Endometrium (tissue), 2 donors: ENCODE measurements around the gene NHSL2.

Experiments
- FAIRE-seq: peaks from 2 replicates; lab custom pipeline; 2012; peaks lifted over from hg19 to GRCh38; lab: Jason Lieb, UNC
- donor health status: control.
- donor health status: control.

The NHSL2 gene

DNA sequence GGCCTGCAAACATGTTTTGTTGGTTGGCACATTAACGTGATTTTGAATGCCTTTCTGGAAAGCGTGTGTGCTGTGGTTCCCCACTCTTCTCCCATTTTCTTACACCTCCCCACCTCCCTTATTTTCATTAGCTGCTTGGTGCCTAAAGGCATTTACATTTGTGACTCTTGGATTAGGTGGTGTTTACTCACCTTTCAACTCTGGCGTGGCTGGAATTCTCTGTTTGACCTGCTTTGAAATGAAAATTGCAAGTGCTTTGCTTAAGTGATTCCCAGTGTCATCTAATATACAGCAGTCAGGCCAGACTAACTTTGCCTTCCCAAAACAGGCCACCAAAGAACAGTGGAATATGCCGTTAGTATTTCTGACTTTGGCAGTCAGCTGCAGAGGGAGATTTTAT lies 80.5 kb downstream of the NHSL2 start:
- no peak for FAIRE-seq

DNA sequence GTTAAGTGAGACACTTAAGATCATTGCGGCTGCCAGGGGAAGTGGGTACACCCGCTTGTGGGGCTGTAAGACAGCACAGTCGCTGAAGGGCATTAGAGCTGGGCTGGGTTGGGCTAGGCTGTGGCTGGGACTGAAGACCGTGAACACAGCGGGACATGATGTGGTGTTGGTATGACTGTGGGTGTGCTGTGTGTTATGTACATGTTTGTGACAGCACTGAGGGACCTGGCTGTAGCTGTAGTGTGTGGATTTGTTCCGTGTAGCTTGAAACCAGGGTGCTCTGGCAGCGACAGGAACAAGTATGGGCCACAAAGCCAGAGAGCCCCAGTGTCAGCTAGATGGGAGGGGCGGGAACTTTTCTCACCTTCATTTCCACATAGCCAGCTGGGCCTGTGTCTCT lies 82.1 kb downstream of the NHSL2 start:
- FAIRE-seq, result no peak

DNA sequence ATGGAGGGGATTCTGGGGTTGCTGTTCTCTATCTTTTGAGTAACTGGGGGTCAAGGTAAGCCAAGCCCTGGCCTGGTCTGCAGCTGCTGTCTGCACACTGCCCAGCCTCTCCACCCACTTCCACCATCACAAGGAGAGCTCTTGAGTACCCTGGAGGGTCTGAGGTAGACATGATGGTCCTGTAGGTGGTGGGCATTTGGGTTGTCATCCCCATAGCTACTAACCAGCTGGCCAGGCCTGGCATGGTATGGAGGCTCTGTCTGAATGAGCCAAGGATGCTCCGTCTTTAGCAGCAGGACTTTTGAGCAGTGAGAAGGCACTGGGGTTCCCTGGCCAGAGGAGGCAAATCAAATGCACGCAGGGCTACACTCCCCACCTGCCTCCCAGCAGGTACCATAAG lies 82.7 kb downstream of the NHSL2 start:
- no peak for FAIRE-seq

DNA sequence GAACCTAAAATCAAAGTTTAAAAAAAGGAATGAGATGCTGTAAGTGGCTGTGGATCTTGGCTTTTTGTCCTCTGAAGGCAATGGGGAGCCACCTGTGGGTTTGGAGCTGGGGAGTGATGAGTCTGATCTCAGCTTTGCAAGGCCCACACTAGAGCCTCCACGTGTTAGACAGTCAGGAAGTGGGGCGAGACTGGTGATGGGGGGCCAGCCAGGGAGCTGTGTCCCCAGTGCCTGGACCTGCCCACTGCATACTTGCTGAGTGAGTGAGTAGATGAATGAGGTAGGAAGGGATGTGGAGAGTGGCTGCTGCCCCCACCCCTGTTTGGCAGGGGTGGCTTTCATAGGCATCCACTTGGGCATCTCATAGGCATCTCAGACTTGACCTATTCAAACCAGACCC lies 84.0 kb downstream of the NHSL2 start:
- no peak for FAIRE-seq

DNA sequence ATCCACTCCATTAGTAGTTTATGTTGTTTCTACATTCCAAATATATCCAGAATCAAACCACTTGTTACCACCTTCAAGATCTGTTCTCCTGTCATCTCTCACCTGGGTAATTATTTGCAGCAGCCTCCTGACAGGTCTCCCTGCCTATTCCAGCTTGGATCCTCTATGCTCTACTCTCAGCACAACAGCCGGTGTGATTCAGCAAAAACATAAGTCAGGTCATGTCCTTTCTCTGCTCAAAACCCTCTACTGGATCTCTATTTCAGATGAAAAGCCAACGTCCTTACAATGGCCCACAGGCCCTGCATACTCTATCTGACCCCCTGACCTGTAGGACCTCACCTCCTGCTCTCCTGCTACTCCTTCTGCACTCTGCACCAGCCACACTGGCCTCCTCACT lies 84.5 kb downstream of the NHSL2 start:
- FAIRE-seq, result no peak

DNA sequence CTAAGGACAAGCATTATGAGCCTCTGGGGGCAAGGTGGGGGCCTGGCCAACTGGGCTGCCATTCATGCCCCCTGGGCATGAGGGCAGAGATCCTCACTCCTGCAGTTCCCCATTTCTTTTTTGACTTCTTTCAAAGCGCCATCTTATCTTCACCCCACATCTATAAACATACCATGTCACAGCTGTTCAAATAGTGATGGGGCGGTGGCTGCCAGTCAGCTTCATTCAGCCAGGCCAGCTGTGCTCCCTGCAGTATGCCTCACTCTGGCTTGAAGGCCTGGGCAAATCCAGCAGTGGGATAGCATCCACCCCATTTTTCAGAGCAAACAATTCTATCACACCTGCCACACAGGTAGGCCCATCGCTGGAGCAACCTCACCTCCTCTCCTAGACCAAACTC lies 85.5 kb downstream of the NHSL2 start:
- no peak for FAIRE-seq

DNA sequence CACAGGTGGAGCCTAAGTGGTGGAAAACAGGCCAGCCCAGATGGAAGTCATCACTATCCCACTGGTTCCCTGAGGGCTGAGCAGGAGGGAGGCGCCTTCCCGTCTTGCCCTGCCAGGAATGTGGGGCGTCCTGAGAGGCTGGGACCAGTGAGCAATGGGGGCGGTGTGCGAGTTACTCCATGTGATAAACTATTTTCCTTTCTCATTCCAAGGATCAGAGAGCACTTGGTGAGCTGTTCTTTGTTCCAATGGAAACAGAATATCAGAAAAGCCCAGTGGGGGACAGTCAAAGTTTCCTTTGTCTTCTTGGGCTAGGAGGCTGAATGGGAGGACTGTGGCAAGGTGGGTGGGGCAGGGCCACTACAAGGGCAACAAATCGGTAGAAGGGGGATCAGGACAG lies 86.2 kb downstream of the NHSL2 start:
- no peak for FAIRE-seq

DNA sequence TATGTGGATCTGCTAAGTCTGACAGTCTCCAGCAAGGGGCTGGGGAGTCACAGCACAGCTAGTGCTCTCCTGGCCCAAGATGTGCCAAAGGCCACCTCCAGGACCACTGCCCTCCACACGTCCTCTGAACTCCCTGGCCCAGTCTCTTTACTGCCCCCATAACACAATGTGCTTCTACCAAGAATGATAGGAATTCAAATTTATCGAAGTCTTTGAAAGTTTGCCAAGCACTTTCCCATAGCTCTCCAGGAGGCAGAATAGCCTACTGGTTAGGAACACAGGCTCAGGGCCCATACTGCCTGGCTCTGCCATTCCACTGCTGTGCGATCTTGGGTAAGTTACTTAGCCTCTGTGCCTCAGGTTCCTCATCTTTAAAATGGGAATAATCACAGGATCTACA lies 86.7 kb downstream of the NHSL2 start:
- no peak for FAIRE-seq

DNA sequence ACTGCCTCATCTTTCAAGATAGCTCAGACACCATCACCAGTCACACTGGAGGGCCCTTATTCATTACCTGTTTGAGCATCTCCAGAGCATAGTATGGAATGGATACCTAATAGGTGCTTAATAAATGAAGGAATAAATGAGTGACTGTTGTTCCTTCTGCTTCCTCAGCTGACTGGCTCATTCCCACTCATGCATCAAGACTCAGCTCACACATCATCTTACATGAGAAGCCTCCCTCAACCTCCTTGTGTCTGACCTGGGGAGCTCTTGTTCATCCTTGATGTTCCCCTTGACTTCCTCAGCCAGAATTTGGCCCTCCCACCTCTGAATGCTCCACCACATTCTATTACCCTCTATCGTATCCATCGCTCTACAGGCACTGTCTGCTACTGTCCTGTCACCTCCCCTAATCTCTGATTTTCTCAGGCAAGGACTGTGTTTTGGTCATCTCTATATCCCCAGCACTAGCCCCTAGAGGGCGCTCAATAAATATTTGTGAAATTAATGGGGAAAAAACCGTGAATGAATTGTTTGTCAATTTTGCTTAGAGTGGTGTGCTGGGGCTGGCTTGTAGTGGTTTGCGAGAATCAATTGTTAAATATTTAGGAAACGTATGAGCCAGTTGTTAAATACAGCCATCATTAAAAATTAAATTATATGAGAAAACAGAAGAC lies 88.3 kb downstream of the NHSL2 start:
- FAIRE-seq, result no peak

DNA sequence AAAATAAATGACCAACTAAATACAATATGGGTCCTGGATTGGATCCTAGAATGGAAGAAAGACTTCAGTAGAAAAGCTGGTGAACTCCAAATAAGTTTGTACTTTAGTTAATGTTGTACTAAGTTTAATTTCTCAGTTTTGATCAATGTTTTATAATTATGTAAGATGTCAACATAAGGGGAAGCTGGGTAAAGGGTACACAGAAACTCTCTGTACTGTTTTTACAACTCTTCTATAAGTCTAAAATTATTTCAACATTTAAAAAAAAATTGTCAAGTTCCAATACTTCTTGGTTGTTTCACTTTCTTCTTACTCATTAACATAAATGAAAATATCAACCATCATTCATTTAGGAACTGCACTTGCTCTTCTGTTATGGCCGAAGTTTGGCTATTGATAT lies 88.9 kb downstream of the NHSL2 start:
- FAIRE-seq, result no peak

DNA sequence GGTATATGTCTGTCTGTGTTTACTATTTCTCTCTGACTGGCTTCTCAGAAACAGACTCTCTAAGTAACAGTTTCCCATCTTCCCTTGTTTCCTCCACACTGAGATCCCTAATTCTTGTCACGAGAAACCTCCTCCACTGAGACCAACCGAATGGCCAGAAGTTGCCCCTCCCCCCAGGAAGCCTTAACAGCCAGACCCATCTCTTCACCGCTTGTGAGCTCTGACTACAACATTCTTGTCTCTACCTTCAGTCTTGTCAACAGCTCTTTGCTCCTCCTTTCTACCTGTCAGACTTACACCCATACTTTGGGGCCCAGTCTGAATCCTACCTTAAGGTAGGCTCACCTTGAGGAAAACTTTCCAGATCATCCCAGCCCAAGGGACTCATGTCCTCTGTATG lies 90.8 kb downstream of the NHSL2 start:
- FAIRE-seq, result no peak

DNA sequence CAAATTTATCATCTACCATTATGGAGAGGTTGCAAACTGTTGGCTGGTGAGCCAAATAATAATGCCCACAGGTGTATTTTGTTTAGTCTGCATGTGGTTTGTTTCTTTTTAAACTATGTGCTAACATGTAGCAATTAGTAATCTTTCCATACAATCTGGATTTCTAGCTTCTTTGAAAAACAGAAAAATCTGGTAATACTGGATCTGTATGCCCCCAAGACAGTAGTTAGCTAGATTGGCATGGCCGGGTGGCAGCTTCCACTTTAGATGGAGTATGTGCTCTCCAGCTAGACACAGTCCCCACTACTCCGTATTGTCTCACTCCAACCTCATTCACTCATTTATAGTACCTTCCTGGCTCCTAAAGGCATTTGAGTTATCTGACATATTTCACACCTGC lies 91.3 kb downstream of the NHSL2 start:
- no peak for FAIRE-seq

DNA sequence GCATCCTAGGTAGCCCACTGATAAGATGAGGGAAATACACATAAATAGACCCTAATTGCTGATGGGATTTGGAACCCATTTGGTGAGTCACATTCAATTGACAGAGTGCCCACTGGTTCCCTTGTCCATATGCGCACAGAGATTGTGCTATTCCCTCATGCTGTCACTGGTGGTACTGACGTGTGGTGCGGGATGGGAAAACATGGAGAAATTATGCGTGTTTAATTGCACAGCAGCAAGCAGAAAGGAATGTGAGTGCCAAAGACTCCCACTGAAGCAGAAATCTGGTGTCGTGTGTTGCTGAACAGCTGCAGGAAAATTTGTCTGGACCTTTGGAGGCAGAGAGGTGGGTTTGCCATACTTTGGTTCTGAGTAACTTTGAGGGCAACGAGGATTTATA lies 92.2 kb downstream of the NHSL2 start:
- no peak for FAIRE-seq

DNA sequence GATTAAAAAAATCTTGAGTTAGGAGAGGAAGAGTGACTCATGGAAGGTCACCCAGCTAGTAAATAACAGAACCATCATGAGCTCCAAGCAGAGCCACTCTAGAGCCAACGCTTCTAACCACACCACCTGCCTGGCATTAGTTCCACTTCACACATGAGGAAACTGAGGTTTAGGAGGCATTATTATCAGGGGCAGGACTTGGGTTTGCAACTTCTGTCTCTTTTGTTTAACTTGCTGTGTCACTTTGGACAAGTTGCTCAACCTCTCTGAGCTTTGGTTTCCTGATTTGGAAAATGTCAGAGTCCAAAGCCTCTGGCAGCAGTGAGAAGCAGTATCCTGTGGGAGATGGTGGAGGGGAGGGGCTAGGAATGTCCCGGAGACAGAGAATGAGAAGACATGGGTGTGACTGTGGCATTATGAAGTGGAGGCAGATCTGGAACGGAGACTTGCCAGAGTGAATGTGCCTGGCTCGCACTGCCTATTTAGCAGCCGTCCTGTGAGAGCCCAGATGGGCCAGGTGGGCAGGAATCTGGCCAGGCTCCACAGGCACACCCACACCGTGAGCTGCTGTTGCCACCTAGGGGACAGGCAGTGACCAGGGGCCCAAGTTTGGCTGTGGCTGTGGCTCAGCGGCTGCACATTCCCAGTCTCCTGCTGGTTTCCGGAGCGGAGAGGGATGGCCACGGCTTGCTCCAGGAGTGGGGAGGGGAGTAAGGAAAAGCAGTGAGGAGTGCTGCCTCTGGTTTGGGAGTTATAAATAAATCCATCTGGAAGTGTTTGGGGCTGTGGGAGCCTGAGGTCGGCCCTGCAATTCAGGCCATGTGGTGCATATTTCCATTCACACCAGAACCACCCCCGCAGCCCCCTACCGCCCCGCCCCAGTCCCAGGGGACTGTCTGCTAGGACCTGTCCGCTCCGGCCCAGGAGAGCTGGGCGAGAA lies 93.4 kb downstream of the NHSL2 start:
- FAIRE-seq, result no peak

DNA sequence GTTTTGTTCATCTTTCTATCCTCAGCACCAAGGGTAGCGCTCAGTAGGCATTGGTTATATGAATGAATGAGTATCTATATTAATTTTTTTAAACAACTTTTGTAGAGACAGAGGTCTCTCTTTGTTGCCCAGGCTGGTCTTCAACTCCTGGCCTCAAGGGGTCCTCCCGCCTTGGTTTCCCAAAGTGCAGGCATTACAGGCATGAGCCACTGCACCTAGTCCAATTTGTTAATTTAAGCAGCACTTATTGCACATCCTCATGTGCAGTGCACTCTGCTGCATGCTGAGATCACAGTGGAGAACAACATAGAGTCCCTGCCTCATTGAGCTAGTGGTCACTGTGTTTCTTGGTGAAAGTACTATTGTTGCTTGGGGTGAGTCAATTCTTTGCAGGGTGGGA lies 94.4 kb downstream of the NHSL2 start:
- no peak for FAIRE-seq

DNA sequence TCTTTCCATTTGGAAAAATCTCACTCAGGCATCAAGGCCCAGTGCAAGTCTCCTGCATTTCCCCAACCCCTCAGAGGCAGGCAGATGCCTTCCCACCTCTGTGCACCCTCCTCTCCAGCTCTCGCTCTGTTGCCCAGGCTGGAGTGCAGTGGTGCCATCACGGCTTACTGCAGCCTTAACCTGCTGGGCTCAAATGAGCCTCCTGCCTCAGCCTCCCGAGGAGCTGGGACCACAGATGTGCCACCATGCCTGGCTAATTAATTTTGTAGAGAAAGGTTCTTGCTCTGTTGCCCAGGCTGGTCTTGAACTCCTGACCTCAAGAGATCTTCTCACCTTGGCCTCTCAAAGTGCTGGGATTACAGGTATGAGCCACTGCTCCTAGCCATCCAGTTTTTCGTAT lies 95.8 kb downstream of the NHSL2 start:
- no peak for FAIRE-seq

DNA sequence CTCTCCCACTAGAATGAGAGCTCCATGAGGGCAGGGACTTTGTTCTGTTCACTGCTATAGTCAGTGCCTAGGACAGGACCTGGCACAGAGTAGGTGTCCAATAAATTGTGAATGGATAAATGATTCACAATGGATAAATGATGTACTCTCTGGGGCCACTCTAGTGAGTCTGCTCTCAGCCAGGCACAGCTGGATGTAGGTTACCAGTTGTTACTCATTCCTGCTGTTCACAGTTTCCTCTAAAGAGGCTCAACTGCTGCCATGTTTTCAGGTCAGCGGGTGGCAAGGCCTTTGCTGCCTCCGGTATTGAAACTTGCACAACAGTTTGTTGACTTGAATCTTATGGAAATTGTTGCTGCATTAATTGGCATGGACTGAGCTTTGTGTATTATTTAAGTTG lies 99.1 kb downstream of the NHSL2 start:
- FAIRE-seq, result no peak

DNA sequence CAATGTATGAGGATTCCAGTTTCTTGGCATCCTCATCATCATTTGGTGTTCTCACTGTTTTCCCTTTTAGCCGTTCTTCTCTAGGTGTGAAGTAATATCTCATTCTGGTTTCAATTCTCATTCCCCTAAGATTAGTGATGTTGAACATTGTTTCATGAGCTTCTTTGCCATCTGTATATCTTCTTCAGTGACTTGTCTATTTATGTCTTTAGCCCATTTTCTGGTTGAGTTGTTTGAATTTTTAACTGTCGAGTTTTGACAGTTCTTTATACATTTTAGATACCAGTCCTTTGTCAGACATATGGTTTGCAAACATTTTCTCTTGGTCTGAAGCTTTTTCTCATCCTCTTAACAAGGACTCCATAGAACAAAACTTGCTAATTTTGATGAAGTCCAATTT lies 101.1 kb downstream of the NHSL2 start:
- FAIRE-seq, result no peak

DNA sequence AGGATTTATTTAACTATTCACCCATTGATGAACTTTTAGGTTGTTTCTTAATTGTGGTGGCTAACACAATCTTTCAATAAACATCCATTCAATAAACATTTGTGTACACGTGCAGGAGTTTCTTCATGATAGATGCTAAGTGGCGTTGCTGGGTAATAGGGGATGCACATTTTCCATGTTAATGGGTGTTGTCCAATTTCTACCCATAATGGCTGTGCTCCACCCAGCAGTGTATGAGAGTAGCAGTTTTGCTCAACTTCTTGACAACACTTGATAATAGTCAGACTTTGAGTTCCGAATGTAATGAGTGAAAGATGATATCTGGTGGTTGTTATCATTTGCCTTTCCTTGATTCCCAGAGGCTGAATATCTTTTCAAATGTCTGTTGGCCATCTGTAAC lies 104.7 kb downstream of the NHSL2 start:
- no peak for FAIRE-seq

DNA sequence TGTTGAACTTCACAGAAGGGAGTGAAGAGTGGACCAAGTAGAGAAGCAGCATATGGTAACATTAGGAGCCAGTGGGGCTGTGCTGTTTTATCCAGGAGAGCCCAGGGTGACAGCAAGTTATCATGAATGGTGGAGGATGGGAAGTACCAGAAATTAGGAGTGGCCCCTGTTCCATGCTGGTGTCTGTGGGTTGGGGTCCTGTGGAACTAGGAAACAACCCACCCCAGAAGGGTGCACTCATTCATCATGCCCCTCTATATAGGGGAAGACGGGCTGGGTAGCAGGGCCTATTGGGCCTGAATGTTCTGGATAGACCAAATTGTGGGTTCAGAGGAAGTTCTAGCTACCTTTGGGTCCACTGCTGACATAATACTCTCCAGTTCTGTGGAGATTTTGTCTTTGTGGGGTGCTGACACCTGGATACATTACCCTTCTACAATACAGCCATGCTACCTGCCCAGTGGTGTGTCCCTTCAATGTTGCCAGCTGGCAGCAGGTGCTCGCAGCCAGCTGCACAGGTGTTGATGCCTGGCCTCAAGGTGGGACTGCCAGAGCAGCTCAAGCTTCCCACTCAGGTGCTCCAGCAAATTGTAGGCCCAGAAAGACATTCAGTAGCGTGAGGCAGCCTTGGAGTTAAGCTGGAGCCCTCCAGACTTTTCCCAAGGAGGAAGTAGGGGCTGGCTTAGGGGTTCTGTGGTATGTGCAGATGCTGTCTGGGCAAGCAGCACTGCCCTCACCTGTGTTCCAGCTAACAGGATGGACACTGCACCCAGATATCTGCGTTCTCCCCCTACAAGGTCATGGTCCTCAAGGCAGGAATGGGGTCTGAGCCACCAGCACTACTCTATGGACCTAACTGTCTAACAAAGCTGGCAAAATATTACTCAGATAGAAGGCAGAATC lies 106.5 kb downstream of the NHSL2 start:
- FAIRE-seq, result no peak

DNA sequence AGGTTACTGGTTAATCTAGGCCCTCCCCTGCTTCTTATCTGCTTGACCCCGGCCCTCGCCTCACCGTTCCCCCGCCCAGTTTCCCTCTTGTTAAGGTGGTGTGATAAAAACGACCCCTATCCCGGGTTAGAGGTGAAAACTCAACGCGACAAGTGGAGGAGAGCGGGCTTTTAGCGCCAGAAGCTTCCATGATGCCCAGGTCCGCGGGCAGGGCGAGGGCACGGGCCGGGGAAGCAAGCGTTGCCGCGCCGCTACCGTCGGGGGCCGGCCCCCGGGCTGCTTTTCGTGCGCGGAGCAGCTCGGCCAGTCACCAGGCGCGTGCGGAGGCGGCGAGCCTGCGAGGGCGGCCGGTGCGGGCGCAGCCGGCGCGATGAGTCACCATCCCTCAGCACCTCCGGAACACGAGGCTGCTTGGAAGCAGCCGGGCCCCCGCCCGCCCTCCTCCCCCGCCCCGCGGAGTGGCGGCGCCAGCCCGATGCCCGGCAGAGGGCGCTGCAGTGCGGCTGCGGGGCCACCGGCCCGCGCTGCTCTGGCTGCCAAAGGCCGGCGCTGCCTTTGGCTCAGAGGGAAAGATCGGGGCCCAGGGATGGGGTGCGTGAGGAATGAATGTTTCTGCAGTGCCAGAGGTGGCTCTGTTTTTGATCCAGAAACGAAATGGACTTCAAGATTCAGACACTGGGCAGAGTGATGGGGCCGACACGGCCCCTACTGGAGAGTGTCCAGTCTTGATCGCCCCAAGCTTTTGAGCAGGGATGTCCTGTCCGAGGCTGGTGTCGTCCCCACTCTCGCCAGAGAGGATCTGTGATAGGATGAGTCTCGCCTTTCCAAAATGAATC lies 107.8 kb downstream of the NHSL2 start:
- FAIRE-seq, result no peak

DNA sequence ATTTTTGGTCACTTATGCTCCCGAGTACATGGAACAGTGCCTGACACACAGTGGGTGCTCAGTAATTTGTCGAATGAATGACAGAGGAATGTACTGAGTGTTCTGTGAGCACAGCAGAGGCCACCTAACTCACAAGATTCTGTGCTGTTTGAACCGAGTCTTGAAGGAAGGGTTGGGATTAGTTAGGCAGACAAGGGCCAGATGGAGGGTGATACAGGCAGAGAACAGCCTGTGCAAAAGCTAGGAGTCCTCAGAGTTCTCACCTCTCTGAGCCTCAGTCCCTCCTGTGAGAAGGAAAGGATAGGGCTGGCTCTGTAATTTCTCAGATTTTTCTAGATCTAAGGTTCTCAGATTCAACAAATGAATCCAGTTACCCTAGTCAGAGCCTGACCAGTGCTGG lies 108.8 kb downstream of the NHSL2 start:
- FAIRE-seq, result no peak
